ENCODE measurements around the gene CHRNB1. TPM values are rescaled to one million over a fixed set of nuclear protein-coding genes. Genes with fewer than 3 reads are reported as not detected.
A peak's percentile ranks its signal among the peaks of the same experiment; 100 is the strongest.

The CHRNB1 gene
- total RNA-seq, 1 donor from 2014 or later = 10.0 TPM

GRCh38 chr17:7414837-7415236, 30.0 kb upstream of the CHRNB1 start:
- no peak for DNase-seq (ENCODE audit: low spot score)

- DNase-seq (ENCODE audit: low spot score) = no peak
Measured at GRCh38 chr17:7415784-7416183, 29.1 kb upstream of the CHRNB1 start.

GRCh38 chr17:7416323-7416722, 28.5 kb upstream of the CHRNB1 start:
- no peak for DNase-seq (ENCODE audit: low spot score)

GRCh38 chr17:7417056-7417655, 27.7 kb upstream of the CHRNB1 start:
- DNase-seq (ENCODE audit: low spot score) = no peak

GRCh38 chr17:7418472-7419152, 26.2 kb upstream of the CHRNB1 start:
- no peak for DNase-seq (ENCODE audit: low spot score)

GRCh38 chr17:7419819-7420610, 24.8 kb upstream of the CHRNB1 start, which contains the start of gene SPEM1:
TSS of gene SPEM1 (plus strand) at chr17:7420324. CDS start at chr17:7420385, 61 bp downstream.
- no peak for DNase-seq (ENCODE audit: low spot score)

- DNase-seq (ENCODE audit: low spot score) = no peak
Measured at GRCh38 chr17:7421186-7421585, 23.7 kb upstream of the CHRNB1 start.

GRCh38 chr17:7423679-7424078, 21.2 kb upstream of the CHRNB1 start:
- no peak for DNase-seq (ENCODE audit: low spot score)

- DNase-seq (ENCODE audit: low spot score) = no peak
Measured at GRCh38 chr17:7425316-7425715, 19.5 kb upstream of the CHRNB1 start, which contains the start of gene SPEM2. TSS of gene SPEM2 (plus strand) at chr17:7425616. CDS start at chr17:7425689, 73 bp downstream.

GRCh38 chr17:7425756-7426155, 19.1 kb upstream of the CHRNB1 start:
- DNase-seq (ENCODE audit: low spot score) = no peak

GRCh38 chr17:7426203-7426863, 18.5 kb upstream of the CHRNB1 start:
- no peak for DNase-seq (ENCODE audit: low spot score)

GRCh38 chr17:7426896-7427489, 17.9 kb upstream of the CHRNB1 start:
- no peak for DNase-seq (ENCODE audit: low spot score)

- no peak for DNase-seq (ENCODE audit: low spot score)
Measured at GRCh38 chr17:7427549-7427948, 17.3 kb upstream of the CHRNB1 start.

GRCh38 chr17:7428557-7428956, 16.3 kb upstream of the CHRNB1 start, which contains the start of gene SPEM3:
TSS of gene SPEM3 (plus strand) at chr17:7428857. CDS start at chr17:7428903, 46 bp downstream.
- no peak for DNase-seq (ENCODE audit: low spot score)

GRCh38 chr17:7429722-7430121, 15.1 kb upstream of the CHRNB1 start:
- no peak for DNase-seq (ENCODE audit: low spot score)

GRCh38 chr17:7431231-7431630, 13.6 kb upstream of the CHRNB1 start:
- no peak for DNase-seq (ENCODE audit: low spot score)

- DNase-seq (ENCODE audit: low spot score) = no peak
Measured at GRCh38 chr17:7432296-7432695, 12.6 kb upstream of the CHRNB1 start.

- peak; percentile 29 for DNase-seq (ENCODE audit: low spot score)
Measured at GRCh38 chr17:7435676-7436555, 8.9 kb upstream of the CHRNB1 start.

- DNase-seq (ENCODE audit: low spot score) = peak; percentile 82
Measured at GRCh38 chr17:7436556-7437368, 8.1 kb upstream of the CHRNB1 start.

All from mucosa of gallbladder (tissue), 1 donor.